ENCODE measurements around the gene ADD1. TPM values are rescaled to one million over a fixed set of nuclear protein-coding genes. Genes with fewer than 3 reads are reported as not detected.

ADD1 gene
- total RNA-seq, 3 donors from 2014 or later: 147 to 175 (median 153) TPM

GRCh38 chr4:2832981-2833670 is 10.5 kb upstream of the ADD1 start:
- no peak for DNase-seq
- H3K36me3 Mint-ChIP-seq (ENCODE audit: insufficient read depth): peaks cover 17% of the 10 kb centered on the region
- H3K9me3 Mint-ChIP-seq: no peaks in the 10 kb centered on the region
- H3K4me3 Mint-ChIP-seq: no peak overlapping the region
- no peaks in the 10 kb centered on the region for H3K27me3 Mint-ChIP-seq (ENCODE audit: low read depth)
- ATAC-seq: no peak
- peaks cover 41% of the 10 kb centered on the region for H3K4me1 Mint-ChIP-seq (ENCODE audit: low read depth)

GRCh38 chr4:2833671-2834000 is 10.0 kb upstream of the ADD1 start:
- no peak for ATAC-seq
- no peaks in the 10 kb centered on the region for H3K9me3 Mint-ChIP-seq
- no peak for DNase-seq

GRCh38 chr4:2834001-2834921 is 9.4 kb upstream of the ADD1 start:
- ATAC-seq (no peak), DNase-seq (no peak)
- Mint-ChIP-seq H3K36me3 (ENCODE audit: insufficient read depth) (peaks cover 10% of the 10 kb centered on the region), H3K4me3 (no peak overlapping the region), H3K9me3 (no peaks in the 10 kb centered on the region), H3K27me3 (ENCODE audit: low read depth) (no peaks in the 10 kb centered on the region), H3K4me1 (ENCODE audit: low read depth) (peaks cover 51% of the 10 kb centered on the region)

More at GRCh38 chr4:2833671-2834000, 10.0 kb upstream of the ADD1 start:
- Mint-ChIP-seq H3K36me3 (ENCODE audit: insufficient read depth) (peaks cover 14% of the 10 kb centered on the region), H3K27me3 (ENCODE audit: low read depth) (no peaks in the 10 kb centered on the region), H3K4me1 (ENCODE audit: low read depth) (peaks cover 46% of the 10 kb centered on the region), H3K4me3 (no peak overlapping the region)

- H3K9me3 Mint-ChIP-seq: no peaks in the 10 kb centered on the region
- H3K27me3 Mint-ChIP-seq (ENCODE audit: low read depth): no peaks in the 10 kb centered on the region
- DNase-seq: no peak
- H3K4me1 Mint-ChIP-seq (ENCODE audit: low read depth): peaks cover 53% of the 10 kb centered on the region
- no peak for ATAC-seq
- peaks cover 12% of the 10 kb centered on the region for H3K36me3 Mint-ChIP-seq (ENCODE audit: insufficient read depth)
- H3K4me3 Mint-ChIP-seq: no peak overlapping the region
Observed at GRCh38 chr4:2835978-2836377, 7.7 kb upstream of the ADD1 start.

DNA sequence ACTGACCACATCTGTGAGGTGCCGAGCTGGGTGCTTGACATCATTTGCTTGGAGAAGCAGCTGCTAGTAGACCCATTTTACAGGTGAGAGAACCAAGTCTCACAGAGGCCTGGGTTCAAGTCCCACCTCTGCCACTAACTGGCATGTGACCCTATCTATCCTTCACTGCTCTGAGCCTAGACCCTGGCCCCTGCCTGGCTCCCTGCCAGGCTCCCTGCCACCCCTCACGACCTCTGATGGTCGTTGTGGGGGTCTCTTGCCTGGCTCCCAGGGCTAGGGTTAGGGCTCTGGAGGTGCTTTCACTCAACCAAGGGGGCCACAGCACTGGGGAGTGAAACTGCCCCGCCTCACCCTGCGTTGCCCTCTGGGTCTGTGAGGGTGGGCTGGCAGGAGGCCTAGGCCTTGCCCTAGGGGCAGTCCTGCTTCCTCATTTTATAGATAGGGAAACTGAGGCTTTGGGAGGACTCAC is 7.2 kb upstream of the ADD1 start:
- no peaks in the 10 kb centered on the region for H3K27me3 Mint-ChIP-seq (ENCODE audit: low read depth)
- no peak for ATAC-seq
- peaks cover 12% of the 10 kb centered on the region for H3K36me3 Mint-ChIP-seq (ENCODE audit: insufficient read depth)
- no peak overlapping the region for H3K4me3 Mint-ChIP-seq
- peaks cover 53% of the 10 kb centered on the region for H3K4me1 Mint-ChIP-seq (ENCODE audit: low read depth)
- no peaks in the 10 kb centered on the region for H3K9me3 Mint-ChIP-seq
- no peak for DNase-seq

DNA sequence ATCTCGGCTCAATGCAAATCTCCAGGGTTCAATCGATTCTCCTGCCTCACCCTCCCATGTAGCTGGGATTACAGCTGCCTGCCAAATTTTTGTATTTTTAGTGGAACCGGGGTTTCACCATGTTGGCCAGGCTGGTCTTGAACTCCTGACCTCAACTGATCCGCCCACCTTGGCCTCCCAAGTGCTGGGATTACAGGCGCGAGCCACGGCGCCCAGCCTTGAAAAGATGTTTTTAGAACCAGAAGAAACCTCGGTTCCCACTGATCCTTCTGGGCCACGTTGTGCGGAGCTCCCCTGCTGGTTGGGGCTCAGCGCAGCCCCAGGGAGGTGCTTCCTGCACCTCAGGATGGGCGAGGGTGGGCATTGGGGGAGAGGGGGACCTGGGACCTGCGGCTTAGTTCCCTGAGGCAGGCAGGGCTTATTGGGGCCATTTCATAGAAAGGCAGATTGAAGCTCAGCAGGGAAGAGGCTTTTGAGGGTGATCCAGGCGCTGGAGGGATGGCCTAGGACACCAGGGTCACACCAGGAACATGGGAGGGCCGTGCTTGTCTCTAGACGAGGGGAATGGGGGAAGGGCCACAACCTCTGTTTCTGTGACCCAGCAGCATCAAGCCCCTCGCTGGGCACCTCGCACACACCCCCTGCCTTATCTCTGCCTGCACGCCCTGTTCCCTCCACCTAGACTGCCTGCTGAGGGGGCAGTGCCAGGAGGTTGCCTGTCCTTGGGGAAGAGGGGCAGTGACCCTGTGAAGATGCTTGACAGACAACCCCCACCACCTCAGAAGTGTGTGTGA is 6.3 kb upstream of the ADD1 start:
- DNase-seq: no peak
- Mint-ChIP-seq H3K36me3 (ENCODE audit: insufficient read depth) (peaks cover 10% of the 10 kb centered on the region), H3K27me3 (ENCODE audit: low read depth) (no peaks in the 10 kb centered on the region), H3K9me3 (no peaks in the 10 kb centered on the region), H3K4me1 (ENCODE audit: low read depth) (peaks cover 56% of the 10 kb centered on the region), H3K4me3 (peak overlapping the region; percentile 81)
- no peak for ATAC-seq

DNA sequence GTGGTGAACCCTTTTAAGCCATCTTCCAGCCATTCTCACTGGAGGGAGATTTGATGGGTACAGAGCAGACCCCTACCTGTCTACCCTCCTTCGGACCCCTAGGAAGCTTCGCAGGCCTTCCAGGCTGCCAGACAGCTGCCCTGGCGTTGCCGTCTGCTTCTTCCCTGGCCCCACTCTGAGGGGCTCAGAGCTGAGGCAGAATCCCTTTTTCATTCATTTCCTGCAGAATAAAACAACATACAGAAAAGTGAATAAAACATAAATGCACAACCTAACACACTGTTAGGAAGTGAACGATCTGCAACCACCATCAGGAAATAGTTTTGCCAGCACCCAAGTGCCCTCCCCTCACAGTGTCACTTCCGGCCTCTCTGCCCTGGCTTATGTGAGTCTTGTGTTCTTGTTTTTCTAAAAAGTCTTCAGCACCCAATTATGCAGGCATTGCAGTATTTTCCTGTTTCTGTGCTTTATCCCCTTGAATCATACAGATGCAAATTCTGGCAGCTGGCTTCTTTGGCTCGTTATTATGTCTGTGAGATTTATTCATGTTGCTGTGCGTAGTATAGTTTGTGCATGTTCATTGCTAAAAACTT is 5.6 kb upstream of the ADD1 start:
- Mint-ChIP-seq H3K36me3 (ENCODE audit: insufficient read depth) (peaks cover 7% of the 10 kb centered on the region), H3K9me3 (no peaks in the 10 kb centered on the region), H3K27me3 (ENCODE audit: low read depth) (no peaks in the 10 kb centered on the region), H3K4me3 (peak overlapping the region; percentile 81), H3K4me1 (ENCODE audit: low read depth) (peaks cover 61% of the 10 kb centered on the region)
- DNase-seq (peak; percentile 61), ATAC-seq (peak; percentile 88 to 90)

DNA sequence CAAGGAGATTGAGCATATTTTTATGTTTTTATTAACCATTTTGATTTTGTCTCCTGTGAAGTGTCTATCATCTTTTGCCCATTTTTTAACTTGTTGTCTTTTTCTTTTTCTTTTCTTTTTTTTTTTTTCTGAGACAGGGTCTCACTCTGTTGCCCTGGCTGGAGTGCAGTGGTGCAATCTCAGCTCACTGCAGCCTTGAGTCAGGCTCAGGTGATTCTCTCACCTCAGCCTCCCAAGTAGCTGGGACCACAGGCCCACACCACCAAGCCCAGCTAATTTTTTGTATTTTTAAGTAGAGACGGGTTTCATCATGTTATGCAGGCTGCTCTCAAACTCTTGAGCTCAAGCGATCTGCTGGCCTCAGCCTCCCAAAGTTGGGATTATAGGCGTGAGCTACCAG is 4.6 kb upstream of the ADD1 start:
- peak overlapping the region; percentile 81 for H3K4me3 Mint-ChIP-seq
- H3K9me3 Mint-ChIP-seq: no peaks in the 10 kb centered on the region
- H3K27me3 Mint-ChIP-seq (ENCODE audit: low read depth): no peaks in the 10 kb centered on the region
- H3K4me1 Mint-ChIP-seq (ENCODE audit: low read depth): peaks cover 62% of the 10 kb centered on the region
- no peak for ATAC-seq
- H3K36me3 Mint-ChIP-seq (ENCODE audit: insufficient read depth): peaks cover 2% of the 10 kb centered on the region
- no peak for DNase-seq

DNA sequence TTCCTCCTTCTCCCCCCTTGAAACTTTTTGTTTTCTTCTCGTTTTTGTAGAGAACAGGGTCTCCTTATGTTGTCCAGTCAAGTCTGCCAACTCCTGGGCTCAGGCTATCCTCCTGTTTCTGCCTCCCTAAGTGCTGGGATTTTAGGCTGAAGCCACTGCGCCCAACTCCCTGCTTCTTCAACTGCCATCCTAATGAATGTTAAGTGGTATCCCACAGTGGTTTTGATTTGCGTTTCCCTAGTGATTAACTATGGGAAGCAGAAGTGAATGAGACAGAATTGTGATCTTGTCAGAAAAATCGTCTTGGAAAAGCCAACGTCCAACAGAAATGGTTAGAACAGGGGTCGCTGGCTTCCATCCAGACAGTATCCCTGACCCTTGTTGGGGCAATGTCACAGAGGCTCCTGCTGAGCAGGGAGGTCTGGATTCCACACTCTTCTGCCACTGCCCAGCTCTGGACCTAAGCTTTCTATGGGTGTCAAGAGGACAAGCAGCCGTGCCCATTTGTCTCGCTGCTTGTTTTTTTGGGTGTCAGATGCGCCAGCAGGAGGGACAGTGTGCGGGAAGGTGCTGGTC is 869 bp upstream of the ADD1 start:
- peak overlapping the region; percentile 83 for H3K4me3 Mint-ChIP-seq
- DNase-seq: no peak

GRCh38 chr4:2843941-2844584 is 419 bp downstream of the ADD1 start:
- Mint-ChIP-seq H3K4me3 (peak overlapping the region; percentile 97), H3K4me1 (ENCODE audit: low read depth) (peaks cover 52% of the 10 kb centered on the region), H3K36me3 (ENCODE audit: insufficient read depth) (peaks cover 4% of the 10 kb centered on the region), H3K27me3 (ENCODE audit: low read depth) (no peaks in the 10 kb centered on the region), H3K9me3 (no peaks in the 10 kb centered on the region)
- ATAC-seq: peak; percentile 18 to 20
- no peak for DNase-seq

More for the DNA sequence above, 869 bp upstream of the ADD1 start:
- no peak for ATAC-seq
- Mint-ChIP-seq H3K36me3 (ENCODE audit: insufficient read depth) (peaks cover 4% of the 10 kb centered on the region), H3K9me3 (no peaks in the 10 kb centered on the region), H3K27me3 (ENCODE audit: low read depth) (no peaks in the 10 kb centered on the region), H3K4me1 (ENCODE audit: low read depth) (peaks cover 55% of the 10 kb centered on the region)

- Mint-ChIP-seq H3K36me3 (ENCODE audit: insufficient read depth) (peaks cover 2% of the 10 kb centered on the region), H3K9me3 (no peaks in the 10 kb centered on the region), H3K27me3 (ENCODE audit: low read depth) (no peaks in the 10 kb centered on the region), H3K4me3 (peak overlapping the region; percentile 97), H3K4me1 (ENCODE audit: low read depth) (peaks cover 68% of the 10 kb centered on the region)
- ATAC-seq: peak; percentile 3 to 9
- DNase-seq: no peak
Observed at GRCh38 chr4:2846172-2846571, 2.5 kb downstream of the ADD1 start.

DNA sequence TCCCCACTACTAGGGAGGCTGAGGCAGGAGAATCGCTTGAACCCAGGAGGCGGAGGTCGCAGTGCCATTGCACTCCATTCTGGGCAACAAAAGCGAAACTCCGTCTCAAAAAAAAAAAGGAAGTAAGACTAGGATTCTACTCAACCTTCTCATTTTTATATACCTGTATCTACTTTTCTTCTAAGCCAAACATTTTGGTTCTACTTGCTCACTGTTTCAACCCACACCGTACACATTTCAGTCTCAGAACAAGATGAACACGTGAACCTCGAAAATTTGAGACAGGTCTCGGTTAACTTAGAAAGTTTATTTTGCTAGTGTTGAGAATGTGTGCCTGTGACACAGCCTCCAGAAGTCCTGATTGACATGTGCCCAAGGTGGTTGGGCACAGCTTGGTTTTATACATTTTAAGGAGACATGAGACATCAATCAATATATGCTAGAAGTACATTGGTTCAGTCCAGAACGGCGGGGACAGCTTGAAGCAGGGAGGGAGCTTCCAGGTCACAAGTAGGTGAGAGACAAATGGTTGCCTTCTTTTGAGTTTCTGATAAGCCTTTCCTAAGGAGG is 3.7 kb downstream of the ADD1 start:
- peaks cover 77% of the 10 kb centered on the region for H3K4me1 Mint-ChIP-seq (ENCODE audit: low read depth)
- no peaks in the 10 kb centered on the region for H3K27me3 Mint-ChIP-seq (ENCODE audit: low read depth)
- DNase-seq (no peak), ATAC-seq (no peak)
- peaks cover 2% of the 10 kb centered on the region for H3K36me3 Mint-ChIP-seq (ENCODE audit: insufficient read depth)
- no peak overlapping the region for H3K4me3 Mint-ChIP-seq
- H3K9me3 Mint-ChIP-seq: no peaks in the 10 kb centered on the region

DNA sequence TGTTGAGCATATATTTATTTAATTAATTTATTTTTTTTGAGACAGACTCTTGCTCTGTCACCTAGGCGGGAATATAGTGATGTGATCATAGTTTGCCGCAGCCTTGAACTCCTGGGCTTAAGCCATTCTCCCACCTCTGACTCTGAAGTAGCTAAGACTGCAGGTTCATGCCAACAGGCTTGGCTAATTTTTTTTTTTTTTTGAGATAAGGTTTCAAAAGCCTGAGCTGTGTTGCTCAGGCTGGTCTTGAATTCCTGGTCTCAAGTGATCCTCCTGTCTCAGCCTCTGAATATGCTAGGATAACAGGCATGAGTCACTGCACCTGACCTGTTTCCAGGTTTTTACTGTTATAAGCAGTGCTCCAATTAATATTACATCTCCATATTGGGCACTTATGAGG is 4.8 kb downstream of the ADD1 start:
- peaks cover 2% of the 10 kb centered on the region for H3K36me3 Mint-ChIP-seq (ENCODE audit: insufficient read depth)
- no peaks in the 10 kb centered on the region for H3K9me3 Mint-ChIP-seq
- no peaks in the 10 kb centered on the region for H3K27me3 Mint-ChIP-seq (ENCODE audit: low read depth)
- H3K4me1 Mint-ChIP-seq (ENCODE audit: low read depth): peaks cover 77% of the 10 kb centered on the region
- no peak for ATAC-seq
- no peak overlapping the region for H3K4me3 Mint-ChIP-seq
- no peak for DNase-seq

Measured in activated T-cell treated with anti-CD3 and anti-CD28 coated beads, Interleukin-2, amount 50 U/mL, for 4 hours (primary cell).